ENCODE measurements around the gene OGN.

OGN gene

DNA sequence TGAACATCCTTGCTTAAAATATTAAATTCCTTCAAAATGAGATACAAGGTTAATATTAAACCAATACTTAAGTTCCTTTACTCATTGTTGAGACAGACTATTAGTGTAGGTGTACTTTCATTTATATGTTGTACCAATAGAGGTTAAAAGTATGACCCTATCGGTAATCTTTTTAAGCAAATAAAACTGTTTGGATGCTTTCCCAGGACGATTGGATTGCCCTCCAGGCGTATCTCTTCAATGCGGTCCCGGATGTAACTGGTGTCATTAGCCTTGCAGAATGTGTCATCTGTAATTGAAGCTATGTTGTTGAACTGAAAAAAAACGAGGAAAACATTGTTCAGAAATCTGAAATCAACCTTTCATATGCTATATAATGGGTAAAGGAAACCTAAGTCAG is 18.9 kb downstream of the OGN start:
- Histone ChIP-seq H3K4me3 (ENCODE audit: low read depth, low read length) (no peak overlapping the region), H3K36me3 (ENCODE audit: control insufficient read depth in 2 of 2, insufficient read depth in 1 of 2, low read length in 2 of 2) (no peaks in the 10 kb centered on the region), H3K9me3 (ENCODE audit: control insufficient read depth, insufficient read depth, low read depth, low read length) (no peaks in the 10 kb centered on the region), H3K4me1 (ENCODE audit: control insufficient read depth, insufficient read depth, low read length) (peaks cover 7% of the 10 kb centered on the region), H3K27ac (ENCODE audit: extremely low read depth, low read depth, low read length) (no peak overlapping the region)
- ChIA-PET CTCF (interaction anchor here (0.6 kb wide), 1 partner anchor 1178 kb away, joined by 3 read pairs; no protein-coding TSS in a partner anchor), POLR2A (interaction anchor here (0.7 to 1.1 kb wide), 2 partner anchors 8 to 60 kb away, joined by 3 read pairs; partner anchors contain the start of genes CENPP and NOL8)
- TF ChIP-seq ZFHX2 (tag by site-specific recombination; conservative IDR thresholded peaks at IDR 0.05) (no peak), ZEB2 (tag by site-specific recombination; IDR thresholded peaks at IDR 0.05) (no peak), ZNF274 (IDR thresholded peaks at IDR 0.05; ENCODE audit: low read length) (no peak), ZNF274 (tag by site-specific recombination; IDR thresholded peaks at IDR 0.05; ENCODE audit: borderline replicate concordance) (no peak), ZBTB21 (tag by site-specific recombination; IDR thresholded peaks at IDR 0.05) (no peak)
- TF ChIP-seq, protein P1, sequence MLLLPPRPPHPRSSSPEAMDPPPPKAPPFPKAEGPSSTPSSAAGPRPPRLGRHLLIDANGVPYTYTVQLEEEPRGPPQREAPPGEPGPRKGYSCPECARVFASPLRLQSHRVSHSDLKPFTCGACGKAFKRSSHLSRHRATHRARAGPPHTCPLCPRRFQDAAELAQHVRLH (tag by site-specific recombination; IDR thresholded peaks at IDR 0.05) = no peak

DNA sequence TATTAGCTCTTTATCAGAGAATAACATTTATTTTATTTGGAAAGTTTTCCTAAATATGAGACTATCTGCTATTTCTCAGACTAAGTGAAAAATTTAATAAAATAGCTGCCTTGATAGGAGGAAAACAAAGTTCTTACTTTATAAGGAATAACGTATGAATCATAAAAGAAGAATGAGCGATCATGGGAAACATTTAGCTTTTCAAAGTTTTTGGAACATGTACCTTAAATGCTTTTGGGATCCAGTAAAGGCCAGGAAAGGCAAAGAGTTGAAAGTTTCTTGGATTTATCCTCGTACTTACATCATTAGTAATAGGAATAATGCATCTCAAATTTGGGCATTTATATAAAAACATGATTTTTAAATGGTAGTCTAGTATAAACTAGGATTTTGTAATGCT is 19.4 kb downstream of the OGN start:
- Histone ChIP-seq H3K9me3 (ENCODE audit: control insufficient read depth, insufficient read depth, low read depth, low read length) (no peaks in the 10 kb centered on the region), H3K4me3 (ENCODE audit: low read depth, low read length) (no peak overlapping the region), H3K27ac (ENCODE audit: extremely low read depth, low read depth, low read length) (no peak overlapping the region), H3K4me1 (ENCODE audit: control insufficient read depth, insufficient read depth, low read length) (peaks cover 7% of the 10 kb centered on the region), H3K36me3 (ENCODE audit: control insufficient read depth in 2 of 2, insufficient read depth in 1 of 2, low read length in 2 of 2) (no peaks in the 10 kb centered on the region)
- TF ChIP-seq ZNF791 (tag by site-specific recombination; IDR thresholded peaks at IDR 0.05) = no peak
- TF ChIP-seq BCL11A (tag by site-specific recombination; IDR thresholded peaks at IDR 0.05; ENCODE audit: low read depth) = no peak
- no peak for TF ChIP-seq ZNF391 (tag by site-specific recombination; IDR thresholded peaks at IDR 0.05; ENCODE audit: borderline replicate concordance, low read depth)
- no peak for TF ChIP-seq ZXDB (tag by site-specific recombination; IDR thresholded peaks at IDR 0.05)
- TF ChIP-seq, protein P2, sequence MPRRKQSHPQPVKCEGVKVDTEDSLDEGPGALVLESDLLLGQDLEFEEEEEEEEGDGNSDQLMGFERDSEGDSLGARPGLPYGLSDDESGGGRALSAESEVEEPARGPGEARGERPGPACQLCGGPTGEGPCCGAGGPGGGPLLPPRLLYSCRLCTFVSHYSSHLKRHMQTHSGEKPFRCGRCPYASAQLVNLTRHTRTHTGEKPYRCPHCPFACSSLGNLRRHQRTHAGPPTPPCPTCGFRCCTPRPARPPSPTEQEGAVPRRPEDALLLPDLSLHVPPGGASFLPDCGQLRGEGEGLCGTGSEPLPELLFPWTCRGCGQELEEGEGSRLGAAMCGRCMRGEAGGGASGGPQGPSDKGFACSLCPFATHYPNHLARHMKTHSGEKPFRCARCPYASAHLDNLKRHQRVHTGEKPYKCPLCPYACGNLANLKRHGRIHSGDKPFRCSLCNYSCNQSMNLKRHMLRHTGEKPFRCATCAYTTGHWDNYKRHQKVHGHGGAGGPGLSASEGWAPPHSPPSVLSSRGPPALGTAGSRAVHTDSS (tag by site-specific recombination; IDR thresholded peaks at IDR 0.05) = no peak
- TF ChIP-seq, protein P3, sequence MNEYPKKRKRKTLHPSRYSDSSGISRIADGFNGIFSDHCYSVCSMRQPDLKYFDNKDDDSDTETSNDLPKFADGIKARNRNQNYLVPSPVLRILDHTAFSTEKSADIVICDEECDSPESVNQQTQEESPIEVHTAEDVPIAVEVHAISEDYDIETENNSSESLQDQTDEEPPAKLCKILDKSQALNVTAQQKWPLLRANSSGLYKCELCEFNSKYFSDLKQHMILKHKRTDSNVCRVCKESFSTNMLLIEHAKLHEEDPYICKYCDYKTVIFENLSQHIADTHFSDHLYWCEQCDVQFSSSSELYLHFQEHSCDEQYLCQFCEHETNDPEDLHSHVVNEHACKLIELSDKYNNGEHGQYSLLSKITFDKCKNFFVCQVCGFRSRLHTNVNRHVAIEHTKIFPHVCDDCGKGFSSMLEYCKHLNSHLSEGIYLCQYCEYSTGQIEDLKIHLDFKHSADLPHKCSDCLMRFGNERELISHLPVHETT (tag by site-specific recombination; IDR thresholded peaks at IDR 0.05) = no peak
- TF ChIP-seq, protein P4, sequence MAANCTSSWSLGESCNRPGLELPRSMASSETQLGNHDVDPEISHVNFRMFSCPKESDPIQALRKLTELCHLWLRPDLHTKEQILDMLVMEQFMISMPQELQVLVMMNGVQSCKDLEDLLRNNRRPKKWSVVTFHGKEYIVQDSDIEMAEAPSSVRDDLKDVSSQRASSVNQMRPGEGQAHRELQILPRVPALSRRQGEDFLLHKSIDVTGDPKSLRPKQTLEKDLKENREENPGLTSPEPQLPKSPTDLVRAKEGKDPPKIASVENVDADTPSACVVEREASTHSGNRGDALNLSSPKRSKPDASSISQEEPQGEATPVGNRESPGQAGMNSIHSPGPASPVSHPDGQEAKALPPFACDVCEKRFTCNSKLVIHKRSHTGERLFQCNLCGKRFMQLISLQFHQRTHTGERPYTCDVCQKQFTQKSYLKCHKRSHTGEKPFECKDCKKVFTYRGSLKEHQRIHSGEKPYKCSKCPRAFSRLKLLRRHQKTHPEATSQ (tag by site-specific recombination; IDR thresholded peaks at IDR 0.05) = no peak
- TF ChIP-seq, protein P5, sequence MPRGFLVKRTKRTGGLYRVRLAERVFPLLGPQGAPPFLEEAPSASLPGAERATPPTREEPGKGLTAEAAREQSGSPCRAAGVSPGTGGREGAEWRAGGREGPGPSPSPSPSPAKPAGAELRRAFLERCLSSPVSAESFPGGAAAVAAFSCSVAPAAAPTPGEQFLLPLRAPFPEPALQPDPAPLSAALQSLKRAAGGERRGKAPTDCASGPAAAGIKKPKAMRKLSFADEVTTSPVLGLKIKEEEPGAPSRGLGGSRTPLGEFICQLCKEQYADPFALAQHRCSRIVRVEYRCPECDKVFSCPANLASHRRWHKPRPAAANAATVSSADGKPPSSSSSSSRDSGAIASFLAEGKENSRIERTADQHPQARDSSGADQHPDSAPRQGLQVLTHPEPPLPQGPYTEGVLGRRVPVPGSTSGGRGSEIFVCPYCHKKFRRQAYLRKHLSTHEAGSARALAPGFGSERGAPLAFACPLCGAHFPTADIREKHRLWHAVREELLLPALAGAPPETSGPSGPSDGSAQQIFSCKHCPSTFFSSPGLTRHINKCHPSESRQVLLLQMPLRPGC (tag by site-specific recombination; IDR thresholded peaks at IDR 0.05) = no peak
- TF ChIP-seq RBAK (tag by site-specific recombination; IDR thresholded peaks at IDR 0.05) = no peak
- POLR2A ChIA-PET = interaction anchor here (0.7 to 1.1 kb wide), 3 partner anchors 8 to 60 kb away, joined by 3 read pairs; partner anchors contain the start of genes CENPP and NOL8
- CTCF ChIA-PET = interaction anchor here (0.6 to 0.7 kb wide), 2 partner anchors 20 to 1178 kb away, joined by 3 read pairs; no protein-coding TSS in a partner anchor

DNA sequence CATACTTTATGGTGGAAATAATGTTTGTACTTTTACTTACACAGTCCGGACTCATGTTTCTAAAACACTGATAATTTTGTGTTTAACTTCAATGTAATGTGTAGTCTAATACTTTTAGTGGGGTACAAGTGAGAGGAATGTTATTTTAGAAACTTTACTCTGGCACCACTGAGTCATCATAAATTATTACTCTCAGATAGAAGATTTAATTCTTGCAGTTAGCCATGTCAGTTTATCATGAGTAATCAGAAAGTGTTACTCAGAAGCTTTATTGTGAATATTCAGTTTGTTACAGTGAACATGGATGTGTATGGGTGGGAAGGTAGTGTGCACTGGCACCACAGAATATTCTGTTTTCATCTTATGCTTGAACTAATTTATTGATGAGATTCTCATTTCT is 20.0 kb downstream of the OGN start:
- CTCF ChIA-PET = interaction anchor here (0.7 kb wide), 1 partner anchor 21 kb away, joined by 3 read pairs; no protein-coding TSS in a partner anchor
- no peak for TF ChIP-seq ZNF416 (tag by site-specific recombination; IDR thresholded peaks at IDR 0.05)
- TF ChIP-seq ZNF292 (tag by site-specific recombination; IDR thresholded peaks at IDR 0.05; ENCODE audit: borderline replicate concordance, low read depth) = no peak
- TF ChIP-seq, protein P6, sequence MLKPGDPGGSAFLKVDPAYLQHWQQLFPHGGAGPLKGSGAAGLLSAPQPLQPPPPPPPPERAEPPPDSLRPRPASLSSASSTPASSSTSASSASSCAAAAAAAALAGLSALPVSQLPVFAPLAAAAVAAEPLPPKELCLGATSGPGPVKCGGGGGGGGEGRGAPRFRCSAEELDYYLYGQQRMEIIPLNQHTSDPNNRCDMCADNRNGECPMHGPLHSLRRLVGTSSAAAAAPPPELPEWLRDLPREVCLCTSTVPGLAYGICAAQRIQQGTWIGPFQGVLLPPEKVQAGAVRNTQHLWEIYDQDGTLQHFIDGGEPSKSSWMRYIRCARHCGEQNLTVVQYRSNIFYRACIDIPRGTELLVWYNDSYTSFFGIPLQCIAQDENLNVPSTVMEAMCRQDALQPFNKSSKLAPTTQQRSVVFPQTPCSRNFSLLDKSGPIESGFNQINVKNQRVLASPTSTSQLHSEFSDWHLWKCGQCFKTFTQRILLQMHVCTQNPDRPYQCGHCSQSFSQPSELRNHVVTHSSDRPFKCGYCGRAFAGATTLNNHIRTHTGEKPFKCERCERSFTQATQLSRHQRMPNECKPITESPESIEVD (tag by site-specific recombination; IDR thresholded peaks at IDR 0.05) = peak; percentile 52
- 0 out of 2 replicates have a peak, but pooled peaks have one; percentile 12 for TF ChIP-seq SP7 (tag by site-specific recombination; IDR thresholded peaks at IDR 0.05)
- TF ChIP-seq KLF9 (tag by site-specific recombination; IDR thresholded peaks at IDR 0.05; ENCODE audit: low read depth) = no peak

More for the DNA sequence above, 20.0 kb downstream of the OGN start:
- Histone ChIP-seq H3K4me3 (ENCODE audit: low read depth, low read length) (no peak overlapping the region), H3K36me3 (ENCODE audit: control insufficient read depth in 2 of 2, insufficient read depth in 1 of 2, low read length in 2 of 2) (no peaks in the 10 kb centered on the region), H3K4me1 (ENCODE audit: control insufficient read depth, insufficient read depth, low read length) (peaks cover 7% of the 10 kb centered on the region), H3K27ac (ENCODE audit: extremely low read depth, low read depth, low read length) (no peak overlapping the region), H3K9me3 (ENCODE audit: control insufficient read depth, insufficient read depth, low read depth, low read length) (no peaks in the 10 kb centered on the region)
- POLR2A ChIA-PET = interaction anchor here (0.7 to 1.1 kb wide), 2 partner anchors 10 to 59 kb away, joined by 3 read pairs; partner anchors contain the start of genes CENPP and NOL8

All from HEK293 (cell line).